Measurements from ENCODE around the gene GARIN5B.

GRCh38 chr19:55382522-55383054 lies 19.5 kb upstream of the GARIN5B start:
- no peak for TF ChIP-seq CTCF (IDR thresholded peaks at IDR 0.05)
- TF ChIP-seq POLR2A (IDR thresholded peaks at IDR 0.05): no peak

All from ovary (tissue), 3 donors.